ENCODE results near the gene MRPS18A.

Gene MRPS18A

GRCh38 chr6:43697421-43697820 is 9.8 kb upstream of the MRPS18A start:
- TF ChIP-seq CTCF (IDR thresholded peaks at IDR 0.05; ENCODE audit: low read depth, low read length), result no peak

DNA sequence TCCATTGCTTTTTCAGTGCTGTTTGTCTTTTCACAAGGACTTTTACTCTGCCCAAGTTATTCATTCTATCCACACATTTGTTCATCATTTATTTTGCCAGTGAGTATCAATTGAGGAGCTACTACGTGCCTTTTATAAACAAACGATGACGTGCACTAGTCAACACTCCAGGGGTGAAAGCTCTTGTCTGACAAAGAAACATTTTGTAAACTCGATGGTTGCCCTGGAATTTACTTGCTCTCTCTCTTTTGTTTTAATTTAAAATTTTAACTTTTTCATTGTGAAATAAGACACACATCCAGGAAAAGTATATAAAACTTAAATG is 8.3 kb upstream of the MRPS18A start:
- DNase-seq (ENCODE audit: extremely low read depth, low read depth), result no peak

More at GRCh38 chr6:43697421-43697820, 9.8 kb upstream of the MRPS18A start:
- DNase-seq (ENCODE audit: extremely low read depth, low read depth), result no peak

DNA sequence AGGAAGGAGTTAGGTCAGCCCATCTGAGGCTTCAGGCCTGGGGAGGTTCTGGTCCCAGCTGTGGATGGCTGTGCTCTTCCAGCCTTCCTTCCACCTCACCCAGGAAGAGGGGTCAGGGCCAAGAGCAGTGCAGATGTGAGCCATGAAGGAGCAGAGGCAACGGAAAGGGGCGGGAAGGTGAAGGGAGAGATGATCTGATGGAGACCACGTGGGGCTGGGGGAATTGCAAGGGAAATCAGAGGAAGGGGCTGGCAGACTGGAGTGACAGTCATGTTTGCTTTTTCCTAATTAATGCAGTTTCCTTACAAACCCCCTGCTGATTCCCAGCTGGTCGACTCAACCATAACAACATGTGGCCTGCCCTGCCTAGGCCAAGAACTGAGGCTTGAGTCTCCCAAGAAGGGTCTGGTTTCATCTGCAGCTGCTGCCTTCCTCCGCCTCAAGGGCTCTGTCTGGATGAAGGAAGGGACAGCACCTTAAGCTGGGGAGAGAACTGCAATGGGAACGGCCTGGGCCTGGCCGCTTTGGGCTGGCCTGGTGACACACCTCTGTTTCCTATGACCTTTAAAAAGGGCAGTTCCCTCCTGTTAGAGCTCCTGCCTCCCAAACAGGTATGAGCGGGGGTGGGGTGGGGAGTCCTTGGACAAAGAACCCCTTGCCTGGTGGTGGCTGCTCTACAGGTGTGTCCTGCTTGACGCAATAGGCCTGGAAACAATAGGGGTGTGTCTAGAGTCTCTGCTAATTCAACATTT is 7.8 kb upstream of the MRPS18A start:
- DNase-seq (ENCODE audit: extremely low read depth, low read depth), result no peak
- no peak for TF ChIP-seq CTCF (IDR thresholded peaks at IDR 0.05; ENCODE audit: low read depth, low read length)

More for the DNA sequence above, 8.3 kb upstream of the MRPS18A start:
- TF ChIP-seq CTCF (IDR thresholded peaks at IDR 0.05; ENCODE audit: low read depth, low read length), result no peak

DNA sequence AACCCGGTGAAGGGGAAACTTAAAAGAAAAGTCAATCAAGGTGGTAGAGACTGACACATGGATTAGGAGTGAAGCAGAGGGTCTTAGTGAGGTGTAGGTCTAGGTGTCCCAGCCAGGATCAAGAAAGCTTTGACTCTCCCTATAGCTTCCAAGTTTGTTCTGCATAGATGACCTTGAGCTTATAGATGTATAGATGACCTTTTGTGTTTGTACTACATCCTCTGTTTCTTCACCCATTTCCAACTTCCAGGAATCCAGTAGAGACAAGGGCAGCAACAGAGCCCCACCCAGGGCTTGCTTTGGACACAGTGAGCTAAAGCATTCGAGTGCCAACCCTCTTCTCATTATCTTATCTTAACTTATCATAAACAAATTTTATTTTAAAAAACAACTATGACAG is 1.8 kb upstream of the MRPS18A start:
- TF ChIP-seq CTCF (IDR thresholded peaks at IDR 0.05; ENCODE audit: low read depth, low read length), result no peak
- DNase-seq (ENCODE audit: extremely low read depth, low read depth), result no peak

GRCh38 chr6:43687079-43687436 is 533 bp downstream of the MRPS18A start:
- TF ChIP-seq CTCF (IDR thresholded peaks at IDR 0.05; ENCODE audit: low read depth, low read length), result no peak
- DNase-seq (ENCODE audit: extremely low read depth, low read depth), result no peak

- TF ChIP-seq CTCF (IDR thresholded peaks at IDR 0.05; ENCODE audit: low read depth, low read length), result no peak
- no peak for DNase-seq (ENCODE audit: extremely low read depth, low read depth)
These were observed 3.7 kb downstream of the MRPS18A start for GRCh38 chr6:43683708-43684455.

DNA sequence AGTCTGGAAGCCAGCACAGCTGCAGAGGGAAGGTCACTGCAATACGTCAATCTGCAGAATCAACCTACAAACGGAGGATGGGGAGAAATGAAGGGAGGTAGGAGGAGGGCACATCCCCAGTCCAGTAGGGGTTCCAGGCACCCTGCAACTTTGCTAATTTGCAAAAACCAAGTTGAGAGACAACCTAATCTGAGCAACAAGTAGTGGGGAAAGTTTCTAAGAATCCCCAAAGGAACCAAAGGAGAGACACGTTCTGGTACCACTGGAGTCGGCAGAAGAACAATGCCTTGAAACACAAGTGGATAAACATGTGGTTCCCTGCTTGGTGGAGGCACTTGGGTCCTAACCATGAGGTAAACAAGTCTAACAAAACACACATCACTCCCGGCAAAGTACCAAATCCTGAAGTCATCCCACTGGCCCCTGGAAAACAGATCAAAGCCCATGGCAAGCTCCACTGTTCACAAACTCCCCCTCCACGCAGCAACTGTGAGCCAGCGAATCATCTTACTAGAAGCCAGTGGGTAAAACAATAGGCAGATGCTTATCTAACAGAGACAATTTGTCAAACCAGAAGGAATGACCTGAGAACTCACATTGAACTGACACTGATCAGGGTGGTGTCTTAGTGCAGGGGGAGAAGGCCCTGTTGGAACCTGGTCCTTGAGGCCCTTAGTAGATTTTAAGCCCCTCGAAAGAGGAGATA is 4.7 kb downstream of the MRPS18A start:
- TF ChIP-seq CTCF (IDR thresholded peaks at IDR 0.05; ENCODE audit: low read depth, low read length), result no peak
- DNase-seq (ENCODE audit: extremely low read depth, low read depth), result no peak
